ENCODE data around the gene POU6F2.

DNA sequence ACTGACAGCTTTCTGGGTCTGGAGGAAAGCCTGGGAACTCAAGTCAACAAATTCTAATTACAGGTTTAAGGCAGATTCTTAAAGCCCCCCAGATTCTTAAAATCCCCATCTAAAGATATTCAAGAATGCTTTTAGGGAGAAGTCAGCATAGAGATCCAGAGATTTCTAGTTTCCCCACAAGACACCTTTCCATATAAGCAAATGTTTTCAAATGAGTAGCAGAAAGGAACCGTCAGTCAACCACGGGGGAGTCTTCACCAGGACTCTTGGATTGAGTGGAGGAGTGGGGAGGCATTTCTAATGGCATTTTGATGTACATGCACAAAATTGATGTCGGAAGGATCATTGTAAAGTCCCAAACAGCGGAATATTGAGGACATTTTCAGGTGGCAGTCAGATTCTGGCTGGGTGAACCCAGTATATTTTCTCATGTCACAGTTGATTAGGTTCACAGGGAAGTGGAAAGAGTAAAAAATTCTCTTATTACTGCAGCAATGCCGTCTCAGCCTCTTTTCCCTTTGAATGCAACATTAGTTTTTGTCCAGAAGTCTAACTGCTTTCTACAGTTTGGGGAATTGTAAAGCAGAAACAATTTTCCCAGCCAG is 396.8 kb downstream of the POU6F2 start:
- TF ChIP-seq EZH2 (IDR thresholded peaks at IDR 0.05; ENCODE audit: borderline replicate concordance, low read depth, low read length, poor library complexity, severe bottlenecking), result no peak
- TF ChIP-seq, protein P1, sequence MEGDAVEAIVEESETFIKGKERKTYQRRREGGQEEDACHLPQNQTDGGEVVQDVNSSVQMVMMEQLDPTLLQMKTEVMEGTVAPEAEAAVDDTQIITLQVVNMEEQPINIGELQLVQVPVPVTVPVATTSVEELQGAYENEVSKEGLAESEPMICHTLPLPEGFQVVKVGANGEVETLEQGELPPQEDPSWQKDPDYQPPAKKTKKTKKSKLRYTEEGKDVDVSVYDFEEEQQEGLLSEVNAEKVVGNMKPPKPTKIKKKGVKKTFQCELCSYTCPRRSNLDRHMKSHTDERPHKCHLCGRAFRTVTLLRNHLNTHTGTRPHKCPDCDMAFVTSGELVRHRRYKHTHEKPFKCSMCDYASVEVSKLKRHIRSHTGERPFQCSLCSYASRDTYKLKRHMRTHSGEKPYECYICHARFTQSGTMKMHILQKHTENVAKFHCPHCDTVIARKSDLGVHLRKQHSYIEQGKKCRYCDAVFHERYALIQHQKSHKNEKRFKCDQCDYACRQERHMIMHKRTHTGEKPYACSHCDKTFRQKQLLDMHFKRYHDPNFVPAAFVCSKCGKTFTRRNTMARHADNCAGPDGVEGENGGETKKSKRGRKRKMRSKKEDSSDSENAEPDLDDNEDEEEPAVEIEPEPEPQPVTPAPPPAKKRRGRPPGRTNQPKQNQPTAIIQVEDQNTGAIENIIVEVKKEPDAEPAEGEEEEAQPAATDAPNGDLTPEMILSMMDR (conservative IDR thresholded peaks at IDR 0.05; ENCODE audit: low read depth, low read length), result no peak

All from A673 (cell line).